CD4-positive, alpha-beta T cell treated with Interferon alpha-2 for 1 hour (primary cell): Measurements from ENCODE around the gene PSME4.
"Not testable (repeated sequence)": the region's sequence is repeated elsewhere in the genome, so short reads cannot be mapped to it uniquely, and the experiment has no call there.

Experiments used
- DNase-seq, 2 donors: peaks; one replicate each; pipeline ENCODE4 v3.0.0-alpha.2; 2020 to 2022

PSME4 gene

GRCh38 chr2:53964987-53965687 is 5.7 kb downstream of the PSME4 start:
- no peak for DNase-seq

- peak in 1 of 2 donors; percentile 9 for DNase-seq
These were observed 6.4 kb downstream of the PSME4 start for GRCh38 chr2:53964257-53964952.

GRCh38 chr2:53961478-53962216 is 9.1 kb downstream of the PSME4 start:
- DNase-seq = not testable (repeated sequence)

- no peak for DNase-seq
These were observed 10.3 kb downstream of the PSME4 start for GRCh38 chr2:53960476-53960875.

GRCh38 chr2:53958443-53958842 is 12.3 kb downstream of the PSME4 start:
- no peak for DNase-seq

- DNase-seq = no peak
These were observed 18.3 kb downstream of the PSME4 start for GRCh38 chr2:53952519-53952918.

- no peak for DNase-seq
These were observed 21.3 kb downstream of the PSME4 start for GRCh38 chr2:53949457-53949856.

- DNase-seq = no peak
These were observed 25.3 kb downstream of the PSME4 start for GRCh38 chr2:53945538-53945937.

GRCh38 chr2:53944542-53944941 is 26.3 kb downstream of the PSME4 start:
- no peak for DNase-seq

- no peak for DNase-seq
These were observed 28.5 kb downstream of the PSME4 start for GRCh38 chr2:53942280-53942679.

GRCh38 chr2:53941749-53942148 is 29.0 kb downstream of the PSME4 start:
- DNase-seq = no peak

GRCh38 chr2:53939656-53940055 is 31.1 kb downstream of the PSME4 start:
- DNase-seq = no peak

GRCh38 chr2:53938904-53939303 is 31.9 kb downstream of the PSME4 start:
- no peak for DNase-seq

- DNase-seq = no peak
These were observed 37.5 kb downstream of the PSME4 start for GRCh38 chr2:53933329-53933728.

- not testable (repeated sequence) for DNase-seq
These were observed 44.5 kb downstream of the PSME4 start for GRCh38 chr2:53926321-53926720.

- DNase-seq = peak; percentile 4 to 20
These were observed 57.1 kb downstream of the PSME4 start for GRCh38 chr2:53913721-53914120.

GRCh38 chr2:53911434-53912189 is 59.2 kb downstream of the PSME4 start:
- DNase-seq = no peak

GRCh38 chr2:53907582-53907981 is 63.2 kb downstream of the PSME4 start:
- DNase-seq = no peak

GRCh38 chr2:53905396-53905795 is 65.4 kb downstream of the PSME4 start:
- no peak for DNase-seq

- no peak for DNase-seq
These were observed 67.8 kb downstream of the PSME4 start for GRCh38 chr2:53903011-53903410.

- no peak for DNase-seq
These were observed 69.6 kb downstream of the PSME4 start for GRCh38 chr2:53901192-53901591.

GRCh38 chr2:53896864-53897263 is 73.9 kb downstream of the PSME4 start:
- no peak for DNase-seq
